ENCODE results near the gene PHF11.

GRCh38 chr13:49494645-49495044 lies 1.1 kb upstream of the PHF11 start:
- TF ChIP-seq EZH2 (IDR thresholded peaks at IDR 0.05; ENCODE audit: low read length, missing control alignments) (no peak), CTCF (conservative IDR thresholded peaks at IDR 0.05 in 1 of 2, IDR thresholded peaks at IDR 0.05 in 1 of 2; ENCODE audit: low read depth in 1 of 2, low read length in 2 of 2) (no peak)

Measured in fibroblast of lung (primary cell).